Kidney tubule cell (primary cell): ENCODE measurements around the gene MUC5B.

Experiments used
- DNase-seq: peaks from one replicate; pipeline ENCODE4 v3.0.0-alpha.2; 2018; ENCODE audit warnings: low spot score

The MUC5B gene

GRCh38 chr11:1220941-1221721, 1.7 kb upstream of the MUC5B start:
- no peak for DNase-seq

- DNase-seq = no peak
Observed at GRCh38 chr11:1221848-1222311, 986 bp upstream of the MUC5B start.

- no peak for DNase-seq
Observed at GRCh38 chr11:1223346-1224110, 662 bp downstream of the MUC5B start.

- DNase-seq = no peak
Observed at GRCh38 chr11:1224111-1224490, 1.2 kb downstream of the MUC5B start.

GRCh38 chr11:1224491-1225385, 1.9 kb downstream of the MUC5B start:
- no peak for DNase-seq

GRCh38 chr11:1225386-1226225, 2.7 kb downstream of the MUC5B start:
- no peak for DNase-seq

GRCh38 chr11:1226226-1226985, 3.5 kb downstream of the MUC5B start:
- DNase-seq = no peak

- DNase-seq = no peak
Observed at GRCh38 chr11:1226986-1227550, 4.2 kb downstream of the MUC5B start.

- DNase-seq = no peak
Observed at GRCh38 chr11:1227551-1228100, 4.8 kb downstream of the MUC5B start.

- DNase-seq = no peak
Observed at GRCh38 chr11:1228101-1228821, 5.4 kb downstream of the MUC5B start.

GRCh38 chr11:1228921-1229451, 6.1 kb downstream of the MUC5B start:
- no peak for DNase-seq

- DNase-seq = no peak
Observed at GRCh38 chr11:1229471-1230120, 6.7 kb downstream of the MUC5B start.

GRCh38 chr11:1230121-1230455, 7.2 kb downstream of the MUC5B start:
- DNase-seq = no peak

- DNase-seq = peak; percentile 3
Observed at GRCh38 chr11:1230456-1231395, 7.9 kb downstream of the MUC5B start.

GRCh38 chr11:1231396-1232020, 8.6 kb downstream of the MUC5B start:
- DNase-seq = no peak

GRCh38 chr11:1232021-1232882, 9.4 kb downstream of the MUC5B start:
- no peak for DNase-seq
